Gastroesophageal sphincter (tissue), 4 donors: ENCODE measurements around the gene GSTO1. TPM values are rescaled to one million over a fixed set of nuclear protein-coding genes. Genes with fewer than 3 reads are reported as not detected.

Experiments
- ATAC-seq: fragments of 150-250 bp; one replicate; pipeline ENCODE4 v1.9.1; 2016; ENCODE audit warnings: mild to moderate bottlenecking, moderate library complexity
- H3K27ac ChIP-seq, 4 donors: fragments of 200-600 bp; sonication (generic) in 3 of 4; 1 replicate in 3 of 4; 2 replicates in 1 of 4; pipeline ENCODE4 v1.5.1; 2016 to 2019
- H3K27me3 ChIP-seq: fragments of 200-600 bp; sonication (generic); one replicate; pipeline ENCODE4 v1.5.1; 2019
- H3K36me3 ChIP-seq, 2 donors: fragments of 200-600 bp; sonication (generic); one replicate each; pipeline ENCODE4 v1.5.1; 2019; ENCODE audit warnings: control low read depth in 1 of 2
- H3K4me1 ChIP-seq, 3 donors: fragments of 200-600 bp; sonication (generic); 1 replicate in 2 of 3; 2 replicates in 1 of 3; pipeline ENCODE4 v1.5.1; 2016 to 2019; ENCODE audit warnings: control low read depth in 2 of 3
- H3K4me3 ChIP-seq, 2 donors: fragments of 200-600 bp; sonication (generic); one replicate each; pipeline ENCODE4 v1.5.1; 2019; ENCODE audit warnings: mild to moderate bottlenecking in 1 of 2, moderate library complexity in 1 of 2
- H3K9me3 ChIP-seq, 3 donors: fragments of 200-600 bp; sonication (generic); one replicate each; pipeline ENCODE4 v1.5.1; 2017 to 2019; ENCODE audit warnings: control low read depth in 2 of 3
- EP300 ChIP-seq: sonication (generic); formaldehyde crosslinking; IDR thresholded peaks from one replicate; pipeline ENCODE4 v1.6.1; 2017; ENCODE audit warnings: antibody characterized with exemption, mild to moderate bottlenecking
- POLR2A ChIP-seq, 2 donors: fragments of 450-650 bp; IDR thresholded peaks; one replicate each; pipeline ENCODE4 v1.6.1; 2017; ENCODE audit warnings: antibody characterized with exemption in 2 of 2, mild to moderate bottlenecking in 2 of 2, moderate library complexity in 1 of 2
- POLR2AphosphoS5 ChIP-seq: sonication (generic); formaldehyde crosslinking; IDR thresholded peaks from one replicate; pipeline ENCODE4 v1.6.1; 2017; ENCODE audit warnings: antibody characterized with exemption
- WGBS, 2 donors: methylation state at CpG; one replicate each; pipeline ENCODE4 v1.1.5; 2018; ENCODE audit warnings: low coverage in 1 of 2; 5-methylcytosine and 5-hydroxymethylcytosine counted together
- total RNA-seq, 4 donors: library from RNA; depleted of rRNA; stranded (reverse); fragments of >200 nt; gene quantifications; one replicate each; pipeline ENCODE4 v1.1.0, GENCODE V29; 2016
- TF ChIP-seq, protein P1 (sequence below), 4 experiments: fragments of 200-600 bp in 2 of 4; fragments of 450-650 bp in 2 of 4; sonication (generic) in 1 of 4; IDR thresholded peaks; one replicate each; pipeline ENCODE4 v1.5.1; 2017 to 2019; ENCODE audit warnings: antibody characterized with exemption in 4 of 4, mild to moderate bottlenecking in 2 of 4, moderate library complexity in 2 of 4

GSTO1 gene
- total RNA-seq, 4 donors from 2014 or later, result 124 to 153 (median 149) TPM

GRCh38 chr10:104220522-104220921 is 34.2 kb upstream of the GSTO1 start:
- ATAC-seq, result no peak
- Histone ChIP-seq H3K36me3 (no peaks in the 10 kb centered on the region), H3K27ac (no peak overlapping the region), H3K9me3 (no peaks in the 10 kb centered on the region), H3K4me1 (no peaks in the 10 kb centered on the region), H3K27me3 (peaks cover 14% of the 10 kb centered on the region), H3K4me3 (no peak overlapping the region)
- TF ChIP-seq, protein P1, sequence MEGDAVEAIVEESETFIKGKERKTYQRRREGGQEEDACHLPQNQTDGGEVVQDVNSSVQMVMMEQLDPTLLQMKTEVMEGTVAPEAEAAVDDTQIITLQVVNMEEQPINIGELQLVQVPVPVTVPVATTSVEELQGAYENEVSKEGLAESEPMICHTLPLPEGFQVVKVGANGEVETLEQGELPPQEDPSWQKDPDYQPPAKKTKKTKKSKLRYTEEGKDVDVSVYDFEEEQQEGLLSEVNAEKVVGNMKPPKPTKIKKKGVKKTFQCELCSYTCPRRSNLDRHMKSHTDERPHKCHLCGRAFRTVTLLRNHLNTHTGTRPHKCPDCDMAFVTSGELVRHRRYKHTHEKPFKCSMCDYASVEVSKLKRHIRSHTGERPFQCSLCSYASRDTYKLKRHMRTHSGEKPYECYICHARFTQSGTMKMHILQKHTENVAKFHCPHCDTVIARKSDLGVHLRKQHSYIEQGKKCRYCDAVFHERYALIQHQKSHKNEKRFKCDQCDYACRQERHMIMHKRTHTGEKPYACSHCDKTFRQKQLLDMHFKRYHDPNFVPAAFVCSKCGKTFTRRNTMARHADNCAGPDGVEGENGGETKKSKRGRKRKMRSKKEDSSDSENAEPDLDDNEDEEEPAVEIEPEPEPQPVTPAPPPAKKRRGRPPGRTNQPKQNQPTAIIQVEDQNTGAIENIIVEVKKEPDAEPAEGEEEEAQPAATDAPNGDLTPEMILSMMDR (IDR thresholded peaks at IDR 0.05), result no peak
- TF ChIP-seq POLR2AphosphoS5, result no peak
- no peak for TF ChIP-seq EP300
- TF ChIP-seq POLR2A (IDR thresholded peaks at IDR 0.05), result no peak
- WGBS, 2 donors, result 30 to 36% methylated on average over 1 to 2 of the region's 2 CpGs

DNA sequence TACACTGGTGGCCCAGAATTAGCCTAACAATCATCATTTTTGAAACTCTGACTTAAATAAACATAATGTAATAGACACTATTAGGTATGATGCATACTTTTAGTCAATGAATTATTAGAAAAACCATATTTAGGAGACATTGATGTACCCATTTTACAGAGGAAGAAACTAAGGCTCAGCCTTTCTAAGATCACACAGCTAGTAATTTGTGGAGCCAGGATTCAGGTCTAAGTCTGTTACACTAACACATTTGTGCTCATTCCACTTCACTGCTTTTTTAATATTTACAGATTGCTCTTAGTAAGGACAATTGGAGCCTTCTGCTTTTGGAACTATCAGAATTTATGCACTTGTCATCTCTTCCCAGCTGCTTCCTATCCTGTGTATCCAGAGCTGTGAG is 31.4 kb upstream of the GSTO1 start:
- H3K4me3 ChIP-seq, result no peak overlapping the region
- H3K27me3 ChIP-seq, result no peaks in the 10 kb centered on the region
- ATAC-seq, result no peak
- TF ChIP-seq, protein P1 (IDR thresholded peaks at IDR 0.05), result no peak
- TF ChIP-seq EP300 (no peak), POLR2AphosphoS5 (no peak), POLR2A (IDR thresholded peaks at IDR 0.05) (no peak)
- H3K4me1 ChIP-seq, result no peaks in the 10 kb centered on the region
- H3K27ac ChIP-seq, result no peak overlapping the region
- H3K9me3 ChIP-seq, result no peaks in the 10 kb centered on the region
- no peaks in the 10 kb centered on the region for H3K36me3 ChIP-seq

DNA sequence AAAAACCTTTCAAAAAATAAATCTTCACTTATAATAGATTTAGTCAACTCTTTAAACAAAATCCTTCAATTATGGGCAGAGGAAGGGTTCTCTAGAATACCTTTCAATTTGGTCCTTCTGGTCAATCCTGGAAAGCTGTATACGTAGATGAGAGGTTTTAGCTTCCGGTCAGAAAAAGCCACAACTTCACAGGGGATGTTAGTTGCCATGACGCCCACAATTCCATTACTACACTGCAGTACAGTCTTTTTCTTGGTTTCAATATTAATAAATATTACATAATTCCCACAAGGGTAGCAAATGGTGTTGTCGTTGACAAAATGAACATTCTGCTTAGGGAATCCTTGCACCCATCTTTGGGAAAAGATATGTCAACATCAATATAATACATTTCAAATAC is 24.2 kb upstream of the GSTO1 start:
- ATAC-seq, result no peak
- H3K27ac ChIP-seq, result no peak overlapping the region
- H3K4me3 ChIP-seq, result no peak overlapping the region
- H3K36me3 ChIP-seq, result no peaks in the 10 kb centered on the region
- peaks cover 0 to 6% (median 0%) of the 10 kb centered on the region in 3 donors for H3K9me3 ChIP-seq
- 81 to 84% methylated on average over 4 of the region's 4 CpGs for WGBS, 2 donors
- peaks cover 7% of the 10 kb centered on the region for H3K27me3 ChIP-seq
- TF ChIP-seq POLR2AphosphoS5, result no peak
- TF ChIP-seq EP300, result no peak
- TF ChIP-seq, protein P1 (IDR thresholded peaks at IDR 0.05), result no peak
- no peak for TF ChIP-seq POLR2A (IDR thresholded peaks at IDR 0.05)
- H3K4me1 ChIP-seq, result peaks cover 0 to 17% (median 5%) of the 10 kb centered on the region in 3 donors

DNA sequence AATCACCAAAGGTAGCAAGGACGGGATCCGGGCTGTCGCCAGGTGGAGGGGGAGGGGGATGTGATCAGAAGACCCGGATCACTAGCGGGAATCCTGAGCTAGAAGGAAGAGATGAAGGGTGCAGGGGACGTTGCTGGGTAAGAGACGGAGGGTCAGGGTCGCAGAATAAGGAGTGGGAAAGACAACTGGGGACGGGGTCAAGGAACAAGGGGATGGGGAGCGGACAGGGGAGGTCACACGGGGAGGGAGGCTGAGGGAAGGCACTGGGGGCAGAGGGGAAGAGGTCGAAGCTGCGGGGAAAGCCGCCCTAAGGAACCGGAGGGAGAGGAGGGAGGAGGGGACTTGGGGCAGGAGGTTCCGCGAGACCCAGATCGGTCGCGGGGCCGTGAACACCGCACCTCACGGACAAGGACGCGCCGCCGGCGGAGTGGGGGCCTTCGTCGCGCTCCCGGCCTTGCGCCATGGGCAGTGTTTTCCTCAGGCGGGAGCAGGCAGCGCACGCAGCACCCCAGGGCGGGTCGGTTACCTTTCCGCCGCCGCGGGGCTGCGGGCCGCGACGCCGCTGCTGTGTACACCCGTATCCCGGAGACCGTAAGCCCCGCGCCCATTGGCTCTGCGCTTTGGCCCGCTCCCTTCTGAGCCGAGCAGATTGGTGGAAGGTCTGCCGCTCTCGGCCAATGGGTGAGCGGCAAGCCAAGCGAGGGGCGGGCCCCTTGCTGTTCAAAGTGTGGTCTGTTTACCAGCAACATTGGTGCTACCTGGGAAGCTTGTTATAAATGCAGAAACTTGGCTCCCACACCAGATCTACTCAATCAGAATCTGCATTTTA is 22.7 kb upstream of the GSTO1 start, which contains the start of gene CFAP43:
TSS of gene CFAP43 (minus strand) at position 581 of the 829 bp plus-strand sequence. CDS start at position 463, 118 bp downstream.
- peaks cover 13% of the 10 kb centered on the region for H3K27me3 ChIP-seq
- TF ChIP-seq POLR2A (IDR thresholded peaks at IDR 0.05) (peak in 1 of 2 donors; percentile 32), POLR2AphosphoS5 (peak; percentile 41), EP300 (no peak)
- TF ChIP-seq, protein P1 (IDR thresholded peaks at IDR 0.05), result peak in 1 of 4 experiments; percentile 10
- ATAC-seq, result peak; percentile 100

More for the DNA sequence above, 22.7 kb upstream of the GSTO1 start, which contains the start of gene CFAP43:
- Histone ChIP-seq H3K9me3 (peaks cover 0 to 6% (median 0%) of the 10 kb centered on the region in 3 donors), H3K36me3 (no peaks in the 10 kb centered on the region), H3K4me3 (peak within 1 kb of the TSS; percentile 79 to 86), H3K4me1 (peaks cover 0 to 17% (median 5%) of the 10 kb centered on the region in 3 donors), H3K27ac (peak within 1 kb of the TSS in 2 of 4 donors; percentile 53 to 66)
- WGBS, 2 donors, result 0 to 1% methylated on average over 11 to 14 of the region's 60 CpGs
